ENCODE measurements around the gene SPRR4. TPM values are rescaled to one million over a fixed set of nuclear protein-coding genes. Genes with fewer than 3 reads are reported as not detected.

Gene SPRR4
- total and polyA plus RNA-seq, 11 donors = not detected

- WGBS, 4 donors = 61 to 71% (median 68%) methylated on average over 1 of the region's 1 CpG
- intact Hi-C loops (cut with DNase I) = no loop called here
- Histone ChIP-seq H3K27me3 (peaks cover 0 to 6% (median 0%) of the 10 kb centered on the region in 9 donors), H3K27ac (no peak overlapping the region), H3K36me3 (no peaks in the 10 kb centered on the region), H3K4me3 (no peak overlapping the region), H3K4me1 (no peaks in the 10 kb centered on the region), H3K9me3 (no peaks in the 10 kb centered on the region)
- DNase-seq (no peak), ATAC-seq (no peak)
- TF ChIP-seq CTCF (IDR thresholded peaks at IDR 0.05) = no peak
- no peak for TF ChIP-seq POLR2A (IDR thresholded peaks at IDR 0.05)
Measured at GRCh38 chr1:152964536-152964935, 5.9 kb upstream of the SPRR4 start.

GRCh38 chr1:152965853-152966252 is 4.6 kb upstream of the SPRR4 start:
- no peaks in the 10 kb centered on the region for H3K36me3 ChIP-seq
- no peak overlapping the region for H3K4me3 ChIP-seq
- no peaks in the 10 kb centered on the region for H3K4me1 ChIP-seq
- intact Hi-C loops (cut with DNase I) = no loop called here
- ATAC-seq (no peak), DNase-seq (no peak)
- WGBS, 4 donors = 64 to 72% (median 68%) methylated on average over 4 of the region's 4 CpGs
- TF ChIP-seq POLR2A (IDR thresholded peaks at IDR 0.05) = no peak
- no peak for TF ChIP-seq CTCF (IDR thresholded peaks at IDR 0.05)
- H3K27me3 ChIP-seq = peaks cover 0 to 6% (median 0%) of the 10 kb centered on the region in 9 donors
- no peak overlapping the region for H3K27ac ChIP-seq
- H3K9me3 ChIP-seq = no peaks in the 10 kb centered on the region

- Histone ChIP-seq H3K27ac (no peak overlapping the region), H3K27me3 (peaks cover 0 to 6% (median 0%) of the 10 kb centered on the region in 9 donors), H3K4me3 (no peak overlapping the region), H3K36me3 (no peaks in the 10 kb centered on the region), H3K4me1 (no peaks in the 10 kb centered on the region), H3K9me3 (no peaks in the 10 kb centered on the region)
- DNase-seq (no peak), ATAC-seq (no peak)
- 53 to 55% (median 54%) methylated on average over 6 to 7 of the region's 7 CpGs for WGBS, 4 donors
- TF ChIP-seq CTCF (IDR thresholded peaks at IDR 0.05) (no peak), POLR2A (IDR thresholded peaks at IDR 0.05) (no peak)
- intact Hi-C loops (cut with DNase I) = no loop called here
Measured at GRCh38 chr1:152967201-152967600, 3.2 kb upstream of the SPRR4 start.

DNA sequence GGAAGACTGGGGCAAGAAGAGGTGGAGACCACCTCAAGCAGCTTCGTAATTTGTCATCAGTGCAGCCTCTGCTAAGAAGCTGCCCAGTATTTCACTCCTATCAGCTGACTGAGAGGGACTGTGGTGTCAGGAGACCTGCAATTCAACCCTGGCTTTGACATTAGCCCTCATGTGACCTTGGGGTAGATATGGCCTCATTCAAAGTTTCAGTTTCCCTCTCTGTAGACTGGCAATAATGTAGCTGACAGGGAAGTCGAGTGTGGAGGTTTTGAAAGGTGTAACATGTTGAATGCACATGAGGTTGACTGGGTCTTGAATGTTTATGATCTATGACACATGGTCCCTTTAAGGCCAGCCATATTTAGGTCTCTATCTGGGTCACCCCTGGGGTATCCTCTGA is 2.2 kb upstream of the SPRR4 start:
- DNase-seq (no peak), ATAC-seq (no peak)
- no peak overlapping the region for H3K4me3 ChIP-seq
- no peak overlapping the region for H3K27ac ChIP-seq
- H3K4me1 ChIP-seq = no peaks in the 10 kb centered on the region
- H3K36me3 ChIP-seq = no peaks in the 10 kb centered on the region
- 48 to 60% (median 50%) methylated on average over 2 of the region's 2 CpGs for WGBS, 4 donors
- TF ChIP-seq POLR2A (IDR thresholded peaks at IDR 0.05) (no peak), CTCF (IDR thresholded peaks at IDR 0.05) (no peak)
- peaks cover 0 to 6% (median 0%) of the 10 kb centered on the region in 9 donors for H3K27me3 ChIP-seq
- intact Hi-C loops (cut with DNase I) = no loop called here
- H3K9me3 ChIP-seq = no peaks in the 10 kb centered on the region
